Esophagus muscularis mucosa (tissue), 3 donors: Measurements from ENCODE around the gene ELOF1.

Experiments
- POLR2AphosphoS5 ChIP-seq, 2 donors: sonication (generic); formaldehyde crosslinking; IDR thresholded peaks; one replicate each; pipeline ENCODE4 v1.6.1; 2017; ENCODE audit warnings: antibody characterized with exemption in 2 of 2
- TF ChIP-seq, protein P1 (sequence below), 3 experiments: fragments of 200-600 bp in 2 of 3; fragments of 450-650 bp in 1 of 3; sonication (generic) in 2 of 3; IDR thresholded peaks; one replicate each; pipeline ENCODE4 v1.5.1; 2017 to 2019; ENCODE audit warnings: antibody characterized with exemption in 3 of 3, mild to moderate bottlenecking in 2 of 3, moderate library complexity in 1 of 3

DNA sequence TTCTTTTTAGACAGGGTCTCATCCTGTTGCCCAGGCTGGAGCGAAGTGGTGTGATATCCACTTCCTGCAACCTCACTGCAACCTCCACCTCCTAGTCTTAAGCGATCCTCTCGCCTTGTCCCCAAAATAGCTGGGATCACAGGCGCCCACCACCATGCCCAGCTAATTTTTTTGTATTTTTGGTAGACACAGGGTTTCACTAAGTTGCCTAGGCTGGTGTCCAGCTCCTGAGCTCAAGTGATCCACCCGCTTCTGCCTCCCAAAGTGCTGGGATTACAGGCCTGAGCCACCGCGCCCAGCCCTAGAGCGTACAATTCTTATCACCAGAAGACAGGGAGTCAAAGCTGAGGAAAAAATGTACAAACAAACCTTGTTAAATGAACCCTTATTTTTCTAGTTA is 4.5 kb upstream of the ELOF1 start:
- TF ChIP-seq, protein P1, sequence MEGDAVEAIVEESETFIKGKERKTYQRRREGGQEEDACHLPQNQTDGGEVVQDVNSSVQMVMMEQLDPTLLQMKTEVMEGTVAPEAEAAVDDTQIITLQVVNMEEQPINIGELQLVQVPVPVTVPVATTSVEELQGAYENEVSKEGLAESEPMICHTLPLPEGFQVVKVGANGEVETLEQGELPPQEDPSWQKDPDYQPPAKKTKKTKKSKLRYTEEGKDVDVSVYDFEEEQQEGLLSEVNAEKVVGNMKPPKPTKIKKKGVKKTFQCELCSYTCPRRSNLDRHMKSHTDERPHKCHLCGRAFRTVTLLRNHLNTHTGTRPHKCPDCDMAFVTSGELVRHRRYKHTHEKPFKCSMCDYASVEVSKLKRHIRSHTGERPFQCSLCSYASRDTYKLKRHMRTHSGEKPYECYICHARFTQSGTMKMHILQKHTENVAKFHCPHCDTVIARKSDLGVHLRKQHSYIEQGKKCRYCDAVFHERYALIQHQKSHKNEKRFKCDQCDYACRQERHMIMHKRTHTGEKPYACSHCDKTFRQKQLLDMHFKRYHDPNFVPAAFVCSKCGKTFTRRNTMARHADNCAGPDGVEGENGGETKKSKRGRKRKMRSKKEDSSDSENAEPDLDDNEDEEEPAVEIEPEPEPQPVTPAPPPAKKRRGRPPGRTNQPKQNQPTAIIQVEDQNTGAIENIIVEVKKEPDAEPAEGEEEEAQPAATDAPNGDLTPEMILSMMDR (IDR thresholded peaks at IDR 0.05): no peak
- TF ChIP-seq POLR2AphosphoS5 (IDR thresholded peaks at IDR 0.05): no peak
